Measurements from ENCODE around the gene PITRM1.

Gene PITRM1

GRCh38 chr10:3137958-3138726, 34.4 kb downstream of the PITRM1 start:
- no peak for DNase-seq

- no peak for DNase-seq
Observed at GRCh38 chr10:3136763-3137611, 35.6 kb downstream of the PITRM1 start.

GRCh38 chr10:3136336-3136735, 36.2 kb downstream of the PITRM1 start:
- DNase-seq = no peak

- DNase-seq = no peak
Observed at GRCh38 chr10:3135006-3135405, 37.6 kb downstream of the PITRM1 start.

- DNase-seq = no peak
Observed at GRCh38 chr10:3133948-3134347, 38.6 kb downstream of the PITRM1 start.

GRCh38 chr10:3132036-3133025, 40.3 kb downstream of the PITRM1 start:
- no peak for DNase-seq

GRCh38 chr10:3131098-3131497, 41.5 kb downstream of the PITRM1 start:
- no peak for DNase-seq

- no peak for DNase-seq
Observed at GRCh38 chr10:3129581-3130340, 42.8 kb downstream of the PITRM1 start.

GRCh38 chr10:3128379-3129130, 44.0 kb downstream of the PITRM1 start:
- DNase-seq = no peak

GRCh38 chr10:3127921-3128320, 44.7 kb downstream of the PITRM1 start:
- no peak for DNase-seq

- DNase-seq = peak; percentile 79
Observed at GRCh38 chr10:3126741-3127346, 45.7 kb downstream of the PITRM1 start.

GRCh38 chr10:3126249-3126648, 46.3 kb downstream of the PITRM1 start:
- no peak for DNase-seq

GRCh38 chr10:3125527-3126170, 46.9 kb downstream of the PITRM1 start:
- no peak for DNase-seq

GRCh38 chr10:3124412-3125175, 48.0 kb downstream of the PITRM1 start:
- DNase-seq = no peak

GRCh38 chr10:3123571-3124411, 48.8 kb downstream of the PITRM1 start:
- DNase-seq = no peak

- DNase-seq = no peak
Observed at GRCh38 chr10:3122486-3123205, 49.9 kb downstream of the PITRM1 start.

GRCh38 chr10:3122034-3122433, 50.5 kb downstream of the PITRM1 start:
- no peak for DNase-seq
